GM23338 (cell line): ENCODE results near the gene TOPAZ1. TPM values are rescaled to one million over a fixed set of nuclear protein-coding genes. Genes with fewer than 3 reads are reported as not detected.

Experiments used
- ATAC-seq: fragments of 200-7000 bp; cut with Tn5 transposase; 3 replicates; pipeline ENCODE4 v1.9.1; 2020
- DNase-seq: peaks from one replicate; pipeline ENCODE4 v3.0.0-alpha.2; 2015; ENCODE audit warnings: low spot score
- H2AFZ ChIP-seq: fragments of 200-600 bp; sonication (generic); 2 replicates; pipeline ENCODE4 v1.8.0; 2016; ENCODE audit warnings: antibody characterized with exemption, mild to moderate bottlenecking, moderate library complexity
- H3F3A ChIP-seq: fragments of 200-600 bp; sonication (generic); replicated peaks from 2 replicates; pipeline ENCODE4 v1.8.0; 2017; ENCODE audit warnings: antibody characterized with exemption, mixed run types, low read depth
- H3K27ac ChIP-seq: fragments of 200-600 bp; sonication (generic); 2 replicates; pipeline ENCODE4 v1.6.1; 2016; ENCODE audit warnings: low read depth
- H3K27me3 ChIP-seq: fragments of 200-600 bp; sonication (generic); 2 replicates; pipeline ENCODE4 v1.8.0; 2016; ENCODE audit warnings: mild to moderate bottlenecking, mixed run types, moderate library complexity; ENCODE audit not compliant: insufficient read depth
- H3K36me3 ChIP-seq: fragments of 200-600 bp; sonication (generic); 2 replicates; pipeline ENCODE4 v1.8.0; 2016; ENCODE audit warnings: mild to moderate bottlenecking; ENCODE audit not compliant: insufficient read depth
- H3K4me1 ChIP-seq: fragments of 200-600 bp; sonication (generic); 2 replicates; pipeline ENCODE4 v1.8.0; 2016; ENCODE audit warnings: mild to moderate bottlenecking, moderate library complexity; ENCODE audit not compliant: insufficient read depth
- H3K4me2 ChIP-seq: fragments of 200-600 bp; sonication (generic); 2 replicates; pipeline ENCODE4 v1.7.1; 2017; ENCODE audit warnings: mixed run types
- H3K4me3 ChIP-seq: fragments of 200-600 bp; sonication (generic); 2 replicates; pipeline ENCODE4 v1.6.1; 2016; ENCODE audit warnings: mixed run types
- H3K79me2 ChIP-seq: fragments of 200-600 bp; sonication (generic); replicated peaks from 2 replicates; pipeline ENCODE4 v1.8.0; 2017; ENCODE audit warnings: mild to moderate bottlenecking; ENCODE audit not compliant: insufficient read depth
- H3K9me2 ChIP-seq: fragments of 200-600 bp; sonication (generic); 2 replicates; pipeline ENCODE4 v1.8.0; 2017; ENCODE audit not compliant: insufficient read depth
- H4K20me1 ChIP-seq: fragments of 200-600 bp; sonication (generic); replicated peaks from 2 replicates; pipeline ENCODE4 v1.8.0; 2017; ENCODE audit warnings: mild to moderate bottlenecking; ENCODE audit not compliant: insufficient read depth
- H3K27ac Mint-ChIP-seq: 2 replicates; pipeline ENCODE4 v1.8.0; 2020; ENCODE audit warnings: inconsistent platforms, mild to moderate bottlenecking, moderate library complexity, mixed read lengths
- H3K27me3 Mint-ChIP-seq: 3 replicates; pipeline ENCODE4 v1.8.0; 2022; ENCODE audit warnings: low read depth, mild to moderate bottlenecking, moderate library complexity, mixed read lengths, inconsistent platforms; ENCODE audit not compliant: insufficient read depth, poor library complexity
- H3K36me3 Mint-ChIP-seq: 3 replicates; pipeline ENCODE4 v1.8.0; 2021; ENCODE audit warnings: low read depth, mild to moderate bottlenecking, inconsistent platforms, moderate library complexity, mixed read lengths
- H3K4me1 Mint-ChIP-seq: 3 replicates; pipeline ENCODE4 v1.8.0; 2020; ENCODE audit warnings: mild to moderate bottlenecking, inconsistent platforms, mixed read lengths
- H3K4me3 Mint-ChIP-seq: 3 replicates; pipeline ENCODE4 v1.8.0; 2021; ENCODE audit warnings: moderate library complexity, mild to moderate bottlenecking, inconsistent platforms, mixed read lengths
- H3K9me3 Mint-ChIP-seq: 3 replicates; pipeline ENCODE4 v1.8.0; 2020; ENCODE audit warnings: moderate library complexity, mild to moderate bottlenecking, inconsistent platforms, mixed read lengths
- CREB1 ChIP-seq: fragments of 250-450 bp; sonication (Bioruptor Pico); IDR thresholded peaks from 2 replicates; pipeline ENCODE4 v1.5.0; 2020; ENCODE audit warnings: low read depth, mild to moderate bottlenecking, moderate library complexity
- EZH2 ChIP-seq: fragments of 200-600 bp; sonication (generic); IDR thresholded peaks from one replicate; pipeline ENCODE4 v1.8.0; 2017; ENCODE audit warnings: antibody characterized with exemption, mild to moderate bottlenecking, low read depth; ENCODE audit not compliant: unreplicated experiment
- NANOG ChIP-seq: IDR thresholded peaks from 2 replicates; pipeline ENCODE4 v1.6.1; 2016; ENCODE audit warnings: antibody characterized with exemption, borderline replicate concordance
- ZNF114 ChIP-seq: fragments of 250-450 bp; sonication (Bioruptor Pico); IDR thresholded peaks from 2 replicates; pipeline ENCODE4 v1.5.0; 2020; ENCODE audit warnings: mild to moderate bottlenecking, moderate library complexity
- polyA plus RNA-seq: library from polyadenylated mRNA; unstranded; fragments of >200 nt; fragmentation: Nextera tagmentation; extraction: Ambion mirVana; gene quantifications from 2 replicates; pipeline ENCODE4 v1.2.1, GENCODE V29; 2016
- total RNA-seq: library from RNA; depleted of rRNA; stranded (reverse); fragments of >200 nt; shearing (Covaris generic); gene quantifications from 2 replicates; pipeline ENCODE4 v1.2.3, GENCODE V29; 2014
- TF ChIP-seq, protein P1 (sequence below): IDR thresholded peaks from 2 replicates; pipeline ENCODE4 v1.6.1; 2016; ENCODE audit warnings: antibody characterized with exemption
- TF ChIP-seq, protein P2 (sequence below), 2 experiments: fragments of 200-600 bp in 1 of 2; sonication (generic) in 1 of 2; conservative IDR thresholded peaks; 2 replicates each; pipeline versions ENCODE4 v1.5.1 to v1.6.1; 2016 to 2017; ENCODE audit warnings: antibody characterized with exemption in 2 of 2, low read depth in 2 of 2, mild to moderate bottlenecking in 2 of 2, moderate library complexity in 1 of 2
- TF ChIP-seq, protein P3 (sequence below): fragments of 250-450 bp; sonication (Bioruptor Pico); IDR thresholded peaks from 2 replicates; pipeline ENCODE4 v1.5.0; 2020; ENCODE audit warnings: mild to moderate bottlenecking, moderate library complexity

TOPAZ1 gene
- total and polyA plus RNA-seq, 2 experiments from 2014 or later: not detected

DNA sequence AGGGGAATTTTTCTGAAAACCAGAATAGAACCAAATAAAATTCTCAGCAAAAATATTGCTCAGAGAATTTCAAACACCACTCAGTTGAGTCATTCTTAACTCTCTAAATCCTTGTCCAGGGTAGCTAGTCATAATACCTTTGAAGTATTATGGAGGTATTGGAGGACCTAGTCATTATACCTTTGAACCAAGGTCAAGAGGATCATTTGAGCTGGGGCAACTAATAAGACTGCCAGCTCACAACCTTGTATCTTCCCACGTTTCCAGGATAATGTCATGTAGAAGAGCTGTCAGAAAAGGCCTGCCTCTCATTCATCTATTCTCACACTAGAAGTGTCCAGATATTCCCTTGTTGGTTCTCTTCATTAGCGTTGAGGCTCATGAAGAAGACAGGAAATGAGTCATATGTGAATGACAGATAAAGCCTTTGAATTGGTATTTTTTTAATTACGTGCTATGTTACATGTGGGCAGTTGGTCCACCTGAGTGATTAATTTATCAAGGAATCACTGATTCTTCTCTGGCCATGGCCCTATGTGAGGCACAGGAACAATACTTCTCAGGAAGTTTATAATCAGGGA is 48.3 kb downstream of the TOPAZ1 start:
- H3K36me3 ChIP-seq: no peaks in the 10 kb centered on the region
- H3K27ac ChIP-seq: no peak overlapping the region
- H3F3A ChIP-seq: no peaks in the 10 kb centered on the region
- no peaks in the 10 kb centered on the region for H4K20me1 ChIP-seq
- Mint-ChIP-seq H3K27me3 (no peaks in the 10 kb centered on the region), H3K4me3 (no peak overlapping the region), H3K27ac (no peak overlapping the region), H3K9me3 (no peaks in the 10 kb centered on the region), H3K4me1 (no peaks in the 10 kb centered on the region), H3K36me3 (no peaks in the 10 kb centered on the region)
- no peak overlapping the region for H3K4me3 ChIP-seq
- H3K9me2 ChIP-seq: no peaks in the 10 kb centered on the region
- ATAC-seq: no peak
- H3K4me2 ChIP-seq: no peak overlapping the region
- TF ChIP-seq, protein P1, sequence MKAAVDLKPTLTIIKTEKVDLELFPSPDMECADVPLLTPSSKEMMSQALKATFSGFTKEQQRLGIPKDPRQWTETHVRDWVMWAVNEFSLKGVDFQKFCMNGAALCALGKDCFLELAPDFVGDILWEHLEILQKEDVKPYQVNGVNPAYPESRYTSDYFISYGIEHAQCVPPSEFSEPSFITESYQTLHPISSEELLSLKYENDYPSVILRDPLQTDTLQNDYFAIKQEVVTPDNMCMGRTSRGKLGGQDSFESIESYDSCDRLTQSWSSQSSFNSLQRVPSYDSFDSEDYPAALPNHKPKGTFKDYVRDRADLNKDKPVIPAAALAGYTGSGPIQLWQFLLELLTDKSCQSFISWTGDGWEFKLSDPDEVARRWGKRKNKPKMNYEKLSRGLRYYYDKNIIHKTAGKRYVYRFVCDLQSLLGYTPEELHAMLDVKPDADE: no peak
- H2AFZ ChIP-seq: no peak overlapping the region
- DNase-seq: no peak
- H3K27me3 ChIP-seq: no peaks in the 10 kb centered on the region
- H3K79me2 ChIP-seq: no peaks in the 10 kb centered on the region
- H3K4me1 ChIP-seq: no peaks in the 10 kb centered on the region

DNA sequence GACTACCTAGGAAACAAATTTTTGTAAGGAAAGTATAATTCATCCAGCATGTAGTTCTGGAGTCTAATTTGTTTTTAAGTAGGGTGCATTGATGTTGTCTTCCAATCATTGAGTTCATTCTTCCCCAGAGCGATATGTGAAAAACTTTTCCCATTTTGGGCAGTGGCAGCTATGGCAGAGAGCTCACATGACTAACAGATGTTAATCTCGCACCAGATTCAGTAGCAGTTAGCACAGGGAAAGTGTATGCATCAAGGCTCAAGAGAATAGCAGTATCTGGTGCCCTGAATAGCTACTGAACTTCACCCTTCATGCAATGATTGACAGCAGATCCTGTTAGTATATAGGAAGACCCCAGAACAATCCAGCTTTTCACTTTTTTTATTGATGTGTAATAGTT is 50.6 kb downstream of the TOPAZ1 start:
- Mint-ChIP-seq H3K27me3 (no peaks in the 10 kb centered on the region), H3K4me3 (no peak overlapping the region), H3K4me1 (no peaks in the 10 kb centered on the region), H3K27ac (no peak overlapping the region), H3K36me3 (no peaks in the 10 kb centered on the region), H3K9me3 (no peaks in the 10 kb centered on the region)
- H3K27me3 ChIP-seq: no peaks in the 10 kb centered on the region
- H2AFZ ChIP-seq: no peak overlapping the region
- no peaks in the 10 kb centered on the region for H3F3A ChIP-seq
- H3K4me2 ChIP-seq: no peak overlapping the region
- no peak overlapping the region for H3K27ac ChIP-seq
- no peak for ATAC-seq
- H3K4me1 ChIP-seq: no peaks in the 10 kb centered on the region
- H3K9me2 ChIP-seq: no peaks in the 10 kb centered on the region
- DNase-seq: no peak
- H3K4me3 ChIP-seq: no peak overlapping the region
- H3K36me3 ChIP-seq: no peaks in the 10 kb centered on the region
- no peaks in the 10 kb centered on the region for H3K79me2 ChIP-seq
- H4K20me1 ChIP-seq: no peaks in the 10 kb centered on the region
- TF ChIP-seq ZNF114 (CRISPR knock-in tag) (no peak), EZH2 (no peak), CREB1 (CRISPR knock-in tag) (no peak), NANOG (no peak)
- TF ChIP-seq, protein P2, sequence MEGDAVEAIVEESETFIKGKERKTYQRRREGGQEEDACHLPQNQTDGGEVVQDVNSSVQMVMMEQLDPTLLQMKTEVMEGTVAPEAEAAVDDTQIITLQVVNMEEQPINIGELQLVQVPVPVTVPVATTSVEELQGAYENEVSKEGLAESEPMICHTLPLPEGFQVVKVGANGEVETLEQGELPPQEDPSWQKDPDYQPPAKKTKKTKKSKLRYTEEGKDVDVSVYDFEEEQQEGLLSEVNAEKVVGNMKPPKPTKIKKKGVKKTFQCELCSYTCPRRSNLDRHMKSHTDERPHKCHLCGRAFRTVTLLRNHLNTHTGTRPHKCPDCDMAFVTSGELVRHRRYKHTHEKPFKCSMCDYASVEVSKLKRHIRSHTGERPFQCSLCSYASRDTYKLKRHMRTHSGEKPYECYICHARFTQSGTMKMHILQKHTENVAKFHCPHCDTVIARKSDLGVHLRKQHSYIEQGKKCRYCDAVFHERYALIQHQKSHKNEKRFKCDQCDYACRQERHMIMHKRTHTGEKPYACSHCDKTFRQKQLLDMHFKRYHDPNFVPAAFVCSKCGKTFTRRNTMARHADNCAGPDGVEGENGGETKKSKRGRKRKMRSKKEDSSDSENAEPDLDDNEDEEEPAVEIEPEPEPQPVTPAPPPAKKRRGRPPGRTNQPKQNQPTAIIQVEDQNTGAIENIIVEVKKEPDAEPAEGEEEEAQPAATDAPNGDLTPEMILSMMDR (conservative IDR thresholded peaks at IDR 0.05; ENCODE audit: low read depth in 2 of 2): no peak
- TF ChIP-seq, protein P1: no peak
- TF ChIP-seq, protein P3, sequence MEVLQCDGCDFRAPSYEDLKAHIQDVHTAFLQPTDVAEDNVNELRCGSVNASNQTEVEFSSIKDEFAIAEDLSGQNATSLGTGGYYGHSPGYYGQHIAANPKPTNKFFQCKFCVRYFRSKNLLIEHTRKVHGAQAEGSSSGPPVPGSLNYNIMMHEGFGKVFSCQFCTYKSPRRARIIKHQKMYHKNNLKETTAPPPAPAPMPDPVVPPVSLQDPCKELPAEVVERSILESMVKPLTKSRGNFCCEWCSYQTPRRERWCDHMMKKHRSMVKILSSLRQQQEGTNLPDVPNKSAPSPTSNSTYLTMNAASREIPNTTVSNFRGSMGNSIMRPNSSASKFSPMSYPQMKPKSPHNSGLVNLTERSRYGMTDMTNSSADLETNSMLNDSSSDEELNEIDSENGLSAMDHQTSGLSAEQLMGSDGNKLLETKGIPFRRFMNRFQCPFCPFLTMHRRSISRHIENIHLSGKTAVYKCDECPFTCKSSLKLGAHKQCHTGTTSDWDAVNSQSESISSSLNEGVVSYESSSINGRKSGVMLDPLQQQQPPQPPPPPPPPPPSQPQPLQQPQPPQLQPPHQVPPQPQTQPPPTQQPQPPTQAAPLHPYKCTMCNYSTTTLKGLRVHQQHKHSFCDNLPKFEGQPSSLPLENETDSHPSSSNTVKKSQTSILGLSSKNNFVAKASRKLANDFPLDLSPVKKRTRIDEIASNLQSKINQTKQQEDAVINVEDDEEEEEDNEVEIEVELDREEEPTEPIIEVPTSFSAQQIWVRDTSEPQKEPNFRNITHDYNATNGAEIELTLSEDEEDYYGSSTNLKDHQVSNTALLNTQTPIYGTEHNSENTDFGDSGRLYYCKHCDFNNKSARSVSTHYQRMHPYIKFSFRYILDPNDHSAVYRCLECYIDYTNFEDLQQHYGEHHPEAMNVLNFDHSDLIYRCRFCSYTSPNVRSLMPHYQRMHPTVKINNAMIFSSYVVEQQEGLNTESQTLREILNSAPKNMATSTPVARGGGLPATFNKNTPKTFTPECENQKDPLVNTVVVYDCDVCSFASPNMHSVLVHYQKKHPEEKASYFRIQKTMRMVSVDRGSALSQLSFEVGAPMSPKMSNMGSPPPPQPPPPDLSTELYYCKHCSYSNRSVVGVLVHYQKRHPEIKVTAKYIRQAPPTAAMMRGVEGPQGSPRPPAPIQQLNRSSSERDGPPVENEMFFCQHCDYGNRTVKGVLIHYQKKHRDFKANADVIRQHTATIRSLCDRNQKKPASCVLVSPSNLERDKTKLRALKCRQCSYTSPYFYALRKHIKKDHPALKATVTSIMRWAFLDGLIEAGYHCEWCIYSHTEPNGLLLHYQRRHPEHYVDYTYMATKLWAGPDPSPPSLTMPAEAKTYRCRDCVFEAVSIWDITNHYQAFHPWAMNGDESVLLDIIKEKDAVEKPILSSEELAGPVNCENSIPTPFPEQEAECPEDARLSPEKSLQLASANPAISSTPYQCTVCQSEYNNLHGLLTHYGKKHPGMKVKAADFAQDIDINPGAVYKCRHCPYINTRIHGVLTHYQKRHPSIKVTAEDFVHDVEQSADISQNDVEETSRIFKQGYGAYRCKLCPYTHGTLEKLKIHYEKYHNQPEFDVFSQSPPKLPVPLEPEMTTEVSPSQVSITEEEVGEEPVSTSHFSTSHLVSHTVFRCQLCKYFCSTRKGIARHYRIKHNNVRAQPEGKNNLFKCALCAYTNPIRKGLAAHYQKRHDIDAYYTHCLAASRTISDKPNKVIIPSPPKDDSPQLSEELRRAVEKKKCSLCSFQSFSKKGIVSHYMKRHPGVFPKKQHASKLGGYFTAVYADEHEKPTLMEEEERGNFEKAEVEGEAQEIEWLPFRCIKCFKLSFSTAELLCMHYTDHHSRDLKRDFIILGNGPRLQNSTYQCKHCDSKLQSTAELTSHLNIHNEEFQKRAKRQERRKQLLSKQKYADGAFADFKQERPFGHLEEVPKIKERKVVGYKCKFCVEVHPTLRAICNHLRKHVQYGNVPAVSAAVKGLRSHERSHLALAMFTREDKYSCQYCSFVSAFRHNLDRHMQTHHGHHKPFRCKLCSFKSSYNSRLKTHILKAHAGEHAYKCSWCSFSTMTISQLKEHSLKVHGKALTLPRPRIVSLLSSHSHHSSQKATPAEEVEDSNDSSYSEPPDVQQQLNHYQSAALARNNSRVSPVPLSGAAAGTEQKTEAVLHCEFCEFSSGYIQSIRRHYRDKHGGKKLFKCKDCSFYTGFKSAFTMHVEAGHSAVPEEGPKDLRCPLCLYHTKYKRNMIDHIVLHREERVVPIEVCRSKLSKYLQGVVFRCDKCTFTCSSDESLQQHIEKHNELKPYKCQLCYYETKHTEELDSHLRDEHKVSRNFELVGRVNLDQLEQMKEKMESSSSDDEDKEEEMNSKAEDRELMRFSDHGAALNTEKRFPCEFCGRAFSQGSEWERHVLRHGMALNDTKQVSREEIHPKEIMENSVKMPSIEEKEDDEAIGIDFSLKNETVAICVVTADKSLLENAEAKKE: no peak
